Uterus (tissue), 2 donors: ENCODE measurements around the gene SSBP3.

Source experiments
- POLR2A ChIP-seq, 2 donors: fragments of 450-650 bp; IDR thresholded peaks; one replicate each; pipeline ENCODE4 v1.6.1; 2016; ENCODE audit warnings: antibody characterized with exemption in 2 of 2, mild to moderate bottlenecking in 1 of 2, moderate library complexity in 1 of 2
- TF ChIP-seq, protein P1 (sequence below), 4 experiments: fragments of 200-600 bp in 2 of 4; fragments of 450-650 bp in 2 of 4; sonication (generic) in 2 of 4; IDR thresholded peaks; one replicate each; pipeline ENCODE4 v1.5.1; 2016 to 2019; ENCODE audit warnings: antibody characterized with exemption in 4 of 4, mild to moderate bottlenecking in 2 of 4, moderate library complexity in 1 of 4

DNA sequence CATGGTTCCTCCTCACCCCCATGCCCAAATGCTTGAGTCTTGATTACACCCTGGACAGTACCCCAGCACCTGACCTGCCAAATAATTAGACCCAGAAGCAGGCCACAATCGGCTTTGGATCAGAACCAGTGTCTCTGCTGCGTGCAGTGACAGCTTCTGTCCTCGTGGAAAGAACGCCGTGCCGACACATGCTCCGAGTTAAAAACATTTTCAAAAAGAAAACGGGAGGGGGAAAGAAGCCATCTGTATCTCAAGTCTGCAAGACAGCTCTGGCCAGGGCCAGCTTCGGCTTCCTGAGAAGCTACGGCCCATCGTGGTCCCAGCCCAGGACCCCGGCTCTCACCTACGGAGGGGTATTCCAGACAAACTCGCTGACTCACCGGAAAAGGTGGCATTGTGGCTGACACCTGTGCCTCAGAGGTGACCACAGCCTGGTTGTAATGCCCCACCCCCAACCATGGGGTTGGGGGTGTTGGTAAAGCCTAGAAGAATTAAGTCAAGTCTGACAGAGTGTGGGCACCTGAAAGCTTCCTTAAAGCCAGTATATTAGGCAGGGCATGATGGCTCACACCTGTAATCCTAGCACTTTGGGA, 25.8 kb downstream of the SSBP3 start:
- TF ChIP-seq POLR2A (IDR thresholded peaks at IDR 0.05): no peak
- TF ChIP-seq, protein P1, sequence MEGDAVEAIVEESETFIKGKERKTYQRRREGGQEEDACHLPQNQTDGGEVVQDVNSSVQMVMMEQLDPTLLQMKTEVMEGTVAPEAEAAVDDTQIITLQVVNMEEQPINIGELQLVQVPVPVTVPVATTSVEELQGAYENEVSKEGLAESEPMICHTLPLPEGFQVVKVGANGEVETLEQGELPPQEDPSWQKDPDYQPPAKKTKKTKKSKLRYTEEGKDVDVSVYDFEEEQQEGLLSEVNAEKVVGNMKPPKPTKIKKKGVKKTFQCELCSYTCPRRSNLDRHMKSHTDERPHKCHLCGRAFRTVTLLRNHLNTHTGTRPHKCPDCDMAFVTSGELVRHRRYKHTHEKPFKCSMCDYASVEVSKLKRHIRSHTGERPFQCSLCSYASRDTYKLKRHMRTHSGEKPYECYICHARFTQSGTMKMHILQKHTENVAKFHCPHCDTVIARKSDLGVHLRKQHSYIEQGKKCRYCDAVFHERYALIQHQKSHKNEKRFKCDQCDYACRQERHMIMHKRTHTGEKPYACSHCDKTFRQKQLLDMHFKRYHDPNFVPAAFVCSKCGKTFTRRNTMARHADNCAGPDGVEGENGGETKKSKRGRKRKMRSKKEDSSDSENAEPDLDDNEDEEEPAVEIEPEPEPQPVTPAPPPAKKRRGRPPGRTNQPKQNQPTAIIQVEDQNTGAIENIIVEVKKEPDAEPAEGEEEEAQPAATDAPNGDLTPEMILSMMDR (IDR thresholded peaks at IDR 0.05): no peak
